GM04503 (cell line): ENCODE measurements around the gene ATXN10.

Experiments
- DNase-seq: peaks from one replicate; pipeline ENCODE4 v3.0.0-alpha.2; 2012; ENCODE audit warnings: low read depth

The ATXN10 gene

GRCh38 chr22:45891021-45891421 lies 219.4 kb downstream of the ATXN10 start:
- no peak for DNase-seq

GRCh38 chr22:45891471-45891995 lies 219.9 kb downstream of the ATXN10 start:
- DNase-seq = no peak

GRCh38 chr22:45891996-45892621 lies 220.5 kb downstream of the ATXN10 start:
- DNase-seq = no peak

- DNase-seq = no peak
Observed at GRCh38 chr22:45892681-45893461, 221.2 kb downstream of the ATXN10 start.

- no peak for DNase-seq
Observed at GRCh38 chr22:45893516-45893915, 221.9 kb downstream of the ATXN10 start.
